GM12873 (cell line): ENCODE measurements around the gene HEPACAM.

Experiments used
- TF ChIP-seq, protein P1 (sequence below): IDR thresholded peaks from 2 replicates; pipeline ENCODE4 v1.5.1; 2012; ENCODE audit warnings: low read depth, mild to moderate bottlenecking, moderate library complexity, low read length, control low read depth; ENCODE audit not compliant: insufficient read depth; ENCODE audit errors: missing control alignments

Gene HEPACAM

DNA sequence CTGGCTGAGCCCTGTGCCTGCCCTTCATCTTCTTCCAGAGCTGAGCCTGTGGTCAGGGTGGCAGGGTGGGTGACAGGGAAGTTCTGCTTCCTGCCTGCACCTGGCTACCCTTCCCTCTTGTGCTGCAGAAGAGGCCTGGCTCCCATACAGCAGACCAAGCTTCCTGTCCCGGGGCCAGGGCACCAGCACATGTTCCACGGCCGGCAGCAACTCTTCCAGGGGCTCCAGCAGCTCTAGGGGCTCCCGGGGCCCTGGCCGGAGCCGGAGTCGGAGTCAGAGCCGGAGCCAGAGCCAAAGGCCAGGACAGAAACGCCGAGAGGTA, 55.6 kb downstream of the HEPACAM start:
- TF ChIP-seq, protein P1, sequence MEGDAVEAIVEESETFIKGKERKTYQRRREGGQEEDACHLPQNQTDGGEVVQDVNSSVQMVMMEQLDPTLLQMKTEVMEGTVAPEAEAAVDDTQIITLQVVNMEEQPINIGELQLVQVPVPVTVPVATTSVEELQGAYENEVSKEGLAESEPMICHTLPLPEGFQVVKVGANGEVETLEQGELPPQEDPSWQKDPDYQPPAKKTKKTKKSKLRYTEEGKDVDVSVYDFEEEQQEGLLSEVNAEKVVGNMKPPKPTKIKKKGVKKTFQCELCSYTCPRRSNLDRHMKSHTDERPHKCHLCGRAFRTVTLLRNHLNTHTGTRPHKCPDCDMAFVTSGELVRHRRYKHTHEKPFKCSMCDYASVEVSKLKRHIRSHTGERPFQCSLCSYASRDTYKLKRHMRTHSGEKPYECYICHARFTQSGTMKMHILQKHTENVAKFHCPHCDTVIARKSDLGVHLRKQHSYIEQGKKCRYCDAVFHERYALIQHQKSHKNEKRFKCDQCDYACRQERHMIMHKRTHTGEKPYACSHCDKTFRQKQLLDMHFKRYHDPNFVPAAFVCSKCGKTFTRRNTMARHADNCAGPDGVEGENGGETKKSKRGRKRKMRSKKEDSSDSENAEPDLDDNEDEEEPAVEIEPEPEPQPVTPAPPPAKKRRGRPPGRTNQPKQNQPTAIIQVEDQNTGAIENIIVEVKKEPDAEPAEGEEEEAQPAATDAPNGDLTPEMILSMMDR, result no peak

DNA sequence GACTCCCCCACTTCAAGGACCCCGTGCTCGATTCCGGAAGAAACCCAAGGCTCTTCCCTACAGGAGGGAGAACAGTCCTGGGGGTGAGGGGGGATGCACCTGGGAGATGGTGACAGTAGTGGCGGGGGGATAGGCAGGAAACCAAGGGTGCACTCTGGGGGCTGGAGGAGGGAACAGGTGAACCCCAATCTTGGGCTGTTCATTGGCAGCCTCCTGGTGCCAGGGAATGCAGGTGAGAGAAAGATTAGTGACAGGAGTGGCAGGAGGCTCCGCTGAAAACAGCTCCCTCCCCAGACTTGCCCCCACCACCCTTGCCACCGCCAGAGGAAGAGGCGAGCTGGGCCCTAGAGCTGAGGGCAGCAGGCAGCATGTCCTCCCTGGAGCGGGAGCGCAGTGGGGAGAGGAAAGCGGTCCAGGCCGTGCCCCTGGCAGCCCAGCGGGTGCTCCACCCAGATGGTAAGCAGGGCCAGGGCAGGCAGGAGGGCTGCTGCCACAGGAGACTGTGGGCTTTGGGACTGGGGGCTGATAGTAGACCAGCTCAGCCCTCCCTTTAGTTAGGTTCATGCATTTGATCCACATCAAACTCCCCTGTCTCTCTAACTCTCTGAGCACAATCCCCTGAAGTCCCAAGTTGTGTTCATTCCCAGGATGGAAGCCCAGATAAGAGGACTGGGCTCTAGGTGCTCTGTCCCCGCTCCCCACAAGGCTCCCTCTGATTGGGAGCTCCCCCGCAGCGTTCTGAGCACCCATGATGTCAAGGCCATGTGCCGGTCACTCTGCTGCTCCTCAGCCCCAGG, 56.2 kb downstream of the HEPACAM start:
- TF ChIP-seq, protein P1, result no peak

DNA sequence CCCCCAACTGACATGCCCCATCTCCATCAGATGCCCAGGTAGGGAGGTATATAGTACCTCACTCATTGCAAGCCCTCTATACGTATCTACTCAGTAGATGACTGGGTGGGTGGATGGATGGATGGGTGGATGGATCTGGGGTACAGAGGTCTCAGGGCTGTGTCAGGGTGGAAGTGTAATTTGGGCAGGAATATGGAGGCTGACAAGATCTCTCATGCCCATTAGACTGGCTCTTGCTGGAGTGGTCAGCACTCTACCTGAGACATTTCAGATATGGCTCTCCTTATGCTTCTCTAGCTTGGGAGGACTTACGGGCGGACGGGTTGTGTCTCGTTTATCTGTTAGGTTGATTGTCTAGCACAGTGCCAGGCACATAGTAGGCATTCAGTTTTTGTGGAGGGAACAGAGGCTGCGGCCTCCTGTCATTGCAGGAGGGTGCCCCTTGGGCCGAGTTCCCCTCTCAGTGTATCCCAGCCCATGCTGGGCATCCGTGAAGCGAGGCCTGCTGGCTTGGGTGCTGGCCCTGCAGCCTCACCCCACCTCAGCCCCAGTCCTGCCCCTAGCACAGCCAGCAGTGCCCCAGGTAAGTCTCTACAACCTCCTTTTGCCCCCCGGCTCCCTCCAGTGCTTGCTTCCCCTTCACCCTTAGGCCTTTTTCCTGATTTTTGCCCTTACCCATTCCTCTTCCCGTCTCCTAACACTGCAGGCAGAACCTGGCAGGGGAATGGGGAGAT, 56.9 kb downstream of the HEPACAM start:
- TF ChIP-seq, protein P1, result no peak

DNA sequence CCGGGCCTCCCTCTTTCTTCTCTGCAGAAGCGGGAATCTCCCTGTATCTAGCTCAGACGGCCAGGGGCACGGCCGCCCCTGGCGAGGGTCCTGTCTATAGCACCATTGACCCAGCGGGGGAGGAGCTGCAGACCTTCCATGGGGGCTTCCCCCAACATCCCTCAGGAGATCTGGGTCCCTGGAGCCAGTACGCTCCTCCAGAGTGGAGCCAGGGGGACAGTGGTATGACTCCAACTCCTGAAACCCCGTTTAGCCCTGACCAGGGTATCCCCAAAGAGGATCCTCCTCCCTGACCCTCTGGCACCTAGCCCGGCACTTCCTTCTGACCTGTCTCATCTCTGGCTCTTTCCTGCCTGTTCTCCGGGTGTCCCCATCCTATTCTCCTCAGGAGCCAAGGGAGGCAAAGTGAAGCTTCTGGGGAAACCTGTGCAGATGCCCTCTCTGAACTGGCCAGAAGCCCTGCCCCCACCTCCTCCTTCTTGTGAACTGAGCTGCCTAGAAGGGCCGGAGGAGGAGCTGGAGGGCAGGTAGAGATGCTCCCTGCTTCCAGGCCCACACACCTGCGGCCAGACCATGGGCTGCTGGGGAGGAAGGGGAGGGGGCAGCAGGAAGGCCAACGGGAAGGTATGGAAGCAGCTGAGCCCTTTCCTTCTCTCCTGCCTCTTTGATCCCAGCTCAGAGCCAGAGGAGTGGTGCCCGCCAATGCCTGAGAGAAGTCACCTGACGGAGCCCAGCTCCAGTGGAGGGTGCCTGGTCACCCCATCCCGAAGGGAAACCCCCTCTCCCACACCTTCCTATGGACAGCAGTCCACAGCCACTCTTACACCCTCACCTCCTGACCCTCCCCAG, 57.7 kb downstream of the HEPACAM start:
- TF ChIP-seq, protein P1, result no peak

DNA sequence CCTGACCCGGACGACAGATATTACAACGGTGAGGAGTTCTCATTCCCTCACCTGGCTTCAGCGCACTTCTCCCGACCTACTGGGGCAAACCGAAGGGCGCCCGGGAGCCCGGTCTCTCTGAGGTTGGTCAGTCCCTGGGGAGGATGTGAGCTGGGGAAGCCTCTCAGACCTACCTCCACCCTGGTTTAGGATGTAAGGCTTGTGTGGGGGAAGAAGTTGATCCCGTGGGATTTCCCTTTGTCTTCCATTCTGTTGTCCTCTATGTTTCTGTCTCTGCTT, 58.3 kb downstream of the HEPACAM start:
- TF ChIP-seq, protein P1, result no peak

DNA sequence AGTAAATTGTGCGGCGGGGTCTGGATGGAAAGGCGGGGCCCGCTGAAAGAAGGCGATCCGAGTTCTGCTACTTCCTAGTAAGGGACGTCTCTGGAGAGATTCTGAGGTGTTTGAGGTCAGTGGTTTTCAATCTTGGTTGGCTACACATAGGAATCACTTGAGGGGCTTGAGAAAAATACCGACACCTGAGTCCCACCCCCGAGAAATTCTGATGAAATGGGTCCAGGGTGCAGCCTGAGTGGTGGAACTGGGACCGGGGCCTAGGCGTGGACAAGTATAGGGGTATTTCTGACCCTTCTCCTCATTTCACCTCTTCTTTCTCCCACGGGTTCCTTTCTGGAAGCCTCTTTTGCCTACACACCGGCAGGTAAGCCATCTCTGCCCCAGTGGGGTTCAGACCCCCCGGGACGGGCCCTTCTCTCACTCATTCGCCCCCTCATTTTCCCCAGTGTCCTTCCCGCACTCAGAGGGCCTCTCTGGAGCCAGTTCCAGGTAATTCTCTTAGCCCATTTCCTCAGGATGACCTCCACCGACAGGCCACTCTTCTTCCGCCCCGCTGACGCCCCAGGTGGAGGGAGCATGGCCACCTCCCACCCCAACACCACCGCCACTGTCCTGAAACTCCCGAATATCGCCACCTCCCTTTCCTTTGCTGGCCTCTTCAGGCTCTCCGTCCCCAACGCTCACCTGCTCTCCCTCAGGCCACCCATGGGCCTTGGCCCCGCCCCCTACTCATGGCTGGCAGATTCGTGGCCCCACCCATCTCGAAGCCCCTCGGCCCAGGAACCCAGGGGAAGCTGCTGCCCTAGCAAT, 58.8 kb downstream of the HEPACAM start:
- TF ChIP-seq, protein P1, result no peak
